Vagina (tissue), 2 donors: ENCODE data around the gene MUC4. TPM values are rescaled to one million over a fixed set of nuclear protein-coding genes. Genes with fewer than 3 reads are reported as not detected.
A peak's percentile ranks its signal among the peaks of the same experiment; 100 is the strongest.
"Not testable (repeated sequence)": the region's sequence is repeated elsewhere in the genome, so short reads cannot be mapped to it uniquely, and the experiment has no call there.

Experiments used
- DNase-seq, 2 donors: peaks; one replicate each; pipeline ENCODE4 v3.0.0-alpha.2; 2017; ENCODE audit errors: extremely low spot score in 2 of 2
- H3K27ac ChIP-seq: fragments of 200-600 bp; sonication (generic); one replicate; pipeline ENCODE4 v1.5.1; 2019
- H3K27me3 ChIP-seq: fragments of 200-600 bp; sonication (generic); one replicate; pipeline ENCODE4 v1.5.1; 2019
- H3K36me3 ChIP-seq, 2 donors: fragments of 200-600 bp; sonication (generic); one replicate each; pipeline ENCODE4 v1.5.1; 2017 to 2019
- H3K4me1 ChIP-seq: fragments of 200-600 bp; sonication (generic); one replicate; pipeline ENCODE4 v1.5.1; 2019
- H3K4me3 ChIP-seq, 2 donors: fragments of 200-600 bp; sonication (generic); 1 replicate in 1 of 2; 2 replicates in 1 of 2; pipeline ENCODE4 v1.5.1; 2016 to 2019
- H3K9me3 ChIP-seq: fragments of 200-600 bp; sonication (generic); one replicate; pipeline ENCODE4 v1.5.1; 2019
- CTCF ChIP-seq, 3 experiments: fragments of 450-650 bp in 2 of 3; fragments of 200-600 bp in 1 of 3; sonication (generic) in 1 of 3; IDR thresholded peaks; one replicate each; pipeline ENCODE4 v1.5.1; 2017 to 2019; ENCODE audit warnings: antibody characterized with exemption in 3 of 3, mild to moderate bottlenecking in 2 of 3, moderate library complexity in 2 of 3
- POLR2A ChIP-seq, 2 donors: fragments of 450-650 bp; IDR thresholded peaks; one replicate each; pipeline ENCODE4 v1.6.1; 2017; ENCODE audit warnings: antibody characterized with exemption in 2 of 2, mild to moderate bottlenecking in 2 of 2, moderate library complexity in 2 of 2
- POLR2AphosphoS5 ChIP-seq, 2 donors: sonication (generic); formaldehyde crosslinking; IDR thresholded peaks; one replicate each; pipeline ENCODE4 v1.9.0; 2017; ENCODE audit warnings: antibody characterized with exemption in 2 of 2, mild to moderate bottlenecking in 2 of 2, low read depth in 1 of 2; ENCODE audit not compliant: insufficient read depth in 1 of 2
- intact Hi-C: fragments of 100-400 bp; cut with DNase I; formaldehyde crosslinking; loops from one replicate; pipeline ENCODE4 v1.15.1; 2023
- total RNA-seq: library from RNA; depleted of rRNA; stranded (reverse); fragments of >200 nt; gene quantifications from one replicate; pipeline ENCODE4 v1.2.3, GENCODE V29; 2016

MUC4 gene
- total RNA-seq, 1 donor from 2014 or later, result 36.1 TPM

GRCh38 chr3:195719514-195720254 is 92.0 kb downstream of the MUC4 start:
- peaks cover 0 to 11% of the 10 kb centered on the region in 2 donors for H3K36me3 ChIP-seq
- intact Hi-C loops, H3K9me3 ChIP-seq, H3K27ac ChIP-seq, H3K4me3 ChIP-seq, H3K27me3 ChIP-seq, H3K4me1 ChIP-seq, DNase-seq: not testable (repeated sequence)
- peak in 1 of 2 donors; percentile 45 for TF ChIP-seq POLR2AphosphoS5 (IDR thresholded peaks at IDR 0.05; ENCODE audit: insufficient read depth in 1 of 2, low read depth in 1 of 2)

GRCh38 chr3:195718477-195718984 is 93.2 kb downstream of the MUC4 start:
- H3K4me1 ChIP-seq, result no peaks in the 10 kb centered on the region
- H3K27me3 ChIP-seq, result no peaks in the 10 kb centered on the region
- no peak overlapping the region for H3K4me3 ChIP-seq
- H3K27ac ChIP-seq, result no peak overlapping the region
- H3K9me3 ChIP-seq, result no peaks in the 10 kb centered on the region
- no peak for DNase-seq
- intact Hi-C loops, result no loop called here
- peaks cover 0 to 16% of the 10 kb centered on the region in 2 donors for H3K36me3 ChIP-seq
- TF ChIP-seq POLR2A (IDR thresholded peaks at IDR 0.05) (no peak), CTCF (IDR thresholded peaks at IDR 0.05) (no peak), POLR2AphosphoS5 (IDR thresholded peaks at IDR 0.05; ENCODE audit: insufficient read depth in 1 of 2, low read depth in 1 of 2) (no peak)

- Histone ChIP-seq H3K36me3 (peaks cover 0 to 16% of the 10 kb centered on the region in 2 donors), H3K27ac (no peak overlapping the region)
These were observed 93.8 kb downstream of the MUC4 start for GRCh38 chr3:195717852-195718476.

GRCh38 chr3:195717416-195717815 is 94.3 kb downstream of the MUC4 start:
- peaks cover 0 to 16% of the 10 kb centered on the region in 2 donors for H3K36me3 ChIP-seq
- H3K4me1 ChIP-seq, result no peaks in the 10 kb centered on the region
- intact Hi-C loops, result no loop called here
- no peak for DNase-seq
- no peaks in the 10 kb centered on the region for H3K9me3 ChIP-seq
- no peak overlapping the region for H3K27ac ChIP-seq
- no peak overlapping the region for H3K4me3 ChIP-seq
- no peak for TF ChIP-seq POLR2AphosphoS5 (IDR thresholded peaks at IDR 0.05; ENCODE audit: insufficient read depth in 1 of 2, low read depth in 1 of 2)
- TF ChIP-seq POLR2A (IDR thresholded peaks at IDR 0.05), result no peak
- TF ChIP-seq CTCF (IDR thresholded peaks at IDR 0.05), result no peak
- no peaks in the 10 kb centered on the region for H3K27me3 ChIP-seq

More at GRCh38 chr3:195717852-195718476, 93.8 kb downstream of the MUC4 start:
- Histone ChIP-seq H3K4me1 (no peaks in the 10 kb centered on the region), H3K4me3 (no peak overlapping the region), H3K9me3 (no peaks in the 10 kb centered on the region), H3K27me3 (no peaks in the 10 kb centered on the region)
- intact Hi-C loops, result no loop called here
- TF ChIP-seq CTCF (IDR thresholded peaks at IDR 0.05) (no peak), POLR2AphosphoS5 (IDR thresholded peaks at IDR 0.05; ENCODE audit: insufficient read depth in 1 of 2, low read depth in 1 of 2) (no peak), POLR2A (IDR thresholded peaks at IDR 0.05) (no peak)
- no peak for DNase-seq

- Histone ChIP-seq H3K36me3 (peaks cover 0 to 24% of the 10 kb centered on the region in 2 donors), H3K27me3 (no peaks in the 10 kb centered on the region), H3K27ac (no peak overlapping the region), H3K9me3 (no peaks in the 10 kb centered on the region), H3K4me1 (no peaks in the 10 kb centered on the region), H3K4me3 (no peak overlapping the region)
- no peak for DNase-seq
- intact Hi-C loops, result no loop called here
- TF ChIP-seq POLR2AphosphoS5 (IDR thresholded peaks at IDR 0.05; ENCODE audit: insufficient read depth in 1 of 2, low read depth in 1 of 2) (no peak), POLR2A (IDR thresholded peaks at IDR 0.05) (no peak), CTCF (IDR thresholded peaks at IDR 0.05) (no peak)
These were observed 96.0 kb downstream of the MUC4 start for GRCh38 chr3:195715583-195716266.
